IPS DF 6.9 (cell line): ENCODE results near the gene MATN1.

ENCODE experiments used
- DNase-seq: peaks from one replicate; pipeline ENCODE4 v3.0.0-alpha.2; 2013; ENCODE audit warnings: low read depth, low spot score
- H3K27ac ChIP-seq: one replicate; pipeline ENCODE4 v1.5.1; 2013; ENCODE audit warnings: low read length, control low read depth
- H3K27me3 ChIP-seq: 2 replicates; pipeline ENCODE4 v1.6.1; 2013; ENCODE audit warnings: mild to moderate bottlenecking, low read length; ENCODE audit not compliant: control insufficient read depth, insufficient read depth
- H3K36me3 ChIP-seq: 2 replicates; pipeline ENCODE4 v1.6.1; 2013; ENCODE audit warnings: low read length; ENCODE audit not compliant: control insufficient read depth, insufficient read depth
- H3K4me1 ChIP-seq: 2 replicates; pipeline ENCODE4 v1.6.1; 2013; ENCODE audit warnings: low read length; ENCODE audit not compliant: control insufficient read depth, insufficient read depth
- H3K4me3 ChIP-seq: 2 replicates; pipeline ENCODE4 v1.5.1; 2013; ENCODE audit warnings: mild to moderate bottlenecking, low read length
- H3K9me3 ChIP-seq: 2 replicates; pipeline ENCODE4 v1.6.1; 2013; ENCODE audit warnings: low read length, inconsistent platforms; ENCODE audit not compliant: control insufficient read depth, insufficient read depth
- WGBS: extraction: QIAGEN DNeasy Blood & Tissue Kit; methylation state at CpG from one replicate; pipeline ENCODE4 v1.1.7; 2013; ENCODE audit warnings: mixed read lengths, missing lambda C conversion rate; ENCODE audit not compliant: insufficient read length, insufficient coverage; 5-methylcytosine and 5-hydroxymethylcytosine counted together

MATN1 gene

DNA sequence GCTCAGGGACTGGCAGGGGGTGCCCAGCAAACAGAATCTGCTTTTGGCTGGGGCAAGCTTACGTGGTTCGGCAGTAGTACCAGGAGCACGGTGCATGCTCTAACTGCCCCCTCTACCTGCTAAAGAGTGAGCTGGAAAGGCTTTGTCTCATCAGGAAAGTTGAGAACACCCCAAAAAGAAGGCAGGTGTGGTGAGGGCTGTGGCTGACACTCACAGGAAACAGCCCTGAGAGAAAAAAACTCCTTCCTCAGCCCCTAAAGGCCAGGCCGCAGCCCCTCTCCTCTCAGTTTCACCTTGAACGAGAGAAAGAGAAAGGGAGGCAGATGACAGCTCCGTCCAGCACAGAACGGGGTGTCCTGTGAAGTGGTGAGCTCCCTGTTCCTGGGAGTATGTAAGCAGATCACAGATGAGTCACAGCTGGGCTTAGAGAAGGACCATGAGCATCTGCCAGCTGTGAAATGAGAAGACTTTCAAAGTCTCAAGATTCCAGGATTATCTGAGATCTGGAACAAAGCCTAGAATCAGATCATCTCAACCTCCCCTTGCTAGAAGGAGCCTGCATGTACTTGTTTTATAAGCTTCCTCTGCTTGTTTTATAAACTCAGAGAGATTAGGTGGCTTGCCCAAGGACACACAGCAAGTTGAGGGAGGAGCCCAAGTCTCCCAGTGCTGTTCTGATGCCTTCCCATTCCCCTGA lies 20.8 kb upstream of the MATN1 start:
- WGBS = no CpG with 5 or more reads among the region's 7 CpGs
- H3K4me3 ChIP-seq = no peak overlapping the region

GRCh38 chr1:30743584-30744059 lies 20.2 kb upstream of the MATN1 start:
- Histone ChIP-seq H3K4me3 (no peak overlapping the region), H3K36me3 (no peaks in the 10 kb centered on the region), H3K27ac (no peak overlapping the region), H3K9me3 (no peaks in the 10 kb centered on the region), H3K4me1 (no peaks in the 10 kb centered on the region), H3K27me3 (no peaks in the 10 kb centered on the region)
- DNase-seq = no peak
- no CpG with 5 or more reads among the region's 4 CpGs for WGBS

More for the DNA sequence above, 20.8 kb upstream of the MATN1 start:
- H3K4me1 ChIP-seq = no peaks in the 10 kb centered on the region
- H3K9me3 ChIP-seq = no peaks in the 10 kb centered on the region
- no peak overlapping the region for H3K27ac ChIP-seq
- no peaks in the 10 kb centered on the region for H3K27me3 ChIP-seq
- DNase-seq = no peak
- H3K36me3 ChIP-seq = no peaks in the 10 kb centered on the region

DNA sequence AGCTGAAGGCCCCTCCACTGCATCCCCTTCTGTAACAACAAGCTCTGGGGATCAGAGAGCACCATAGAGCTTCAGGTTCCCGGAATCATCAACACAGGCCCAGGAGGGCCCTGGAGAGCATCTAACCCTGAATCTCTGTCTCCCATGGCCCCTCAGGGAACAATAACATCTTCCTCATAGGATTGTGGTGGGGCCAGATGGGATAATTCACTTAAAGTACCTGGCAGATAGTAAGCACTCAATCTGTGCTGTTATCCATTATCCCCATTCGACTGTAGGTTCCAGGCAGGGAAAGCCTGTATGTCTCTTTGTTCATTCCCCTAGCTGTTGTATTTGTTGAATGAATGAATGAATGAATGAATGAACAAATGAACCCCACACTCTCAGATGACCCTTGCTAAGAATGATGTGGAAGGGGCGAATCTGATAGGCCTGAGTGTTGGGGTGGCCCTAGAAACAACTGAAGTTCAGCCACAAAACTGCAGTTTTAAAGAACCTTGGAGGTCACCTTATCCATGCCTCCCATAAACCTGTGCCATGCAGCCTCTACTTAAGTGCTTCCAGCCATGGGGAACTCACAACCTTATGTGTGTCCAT lies 19.7 kb upstream of the MATN1 start:
- Histone ChIP-seq H3K27me3 (no peaks in the 10 kb centered on the region), H3K9me3 (no peaks in the 10 kb centered on the region), H3K4me3 (no peak overlapping the region), H3K36me3 (no peaks in the 10 kb centered on the region), H3K4me1 (no peaks in the 10 kb centered on the region), H3K27ac (no peak overlapping the region)
- WGBS = no CpG with 5 or more reads among the region's 3 CpGs
- DNase-seq = no peak

DNA sequence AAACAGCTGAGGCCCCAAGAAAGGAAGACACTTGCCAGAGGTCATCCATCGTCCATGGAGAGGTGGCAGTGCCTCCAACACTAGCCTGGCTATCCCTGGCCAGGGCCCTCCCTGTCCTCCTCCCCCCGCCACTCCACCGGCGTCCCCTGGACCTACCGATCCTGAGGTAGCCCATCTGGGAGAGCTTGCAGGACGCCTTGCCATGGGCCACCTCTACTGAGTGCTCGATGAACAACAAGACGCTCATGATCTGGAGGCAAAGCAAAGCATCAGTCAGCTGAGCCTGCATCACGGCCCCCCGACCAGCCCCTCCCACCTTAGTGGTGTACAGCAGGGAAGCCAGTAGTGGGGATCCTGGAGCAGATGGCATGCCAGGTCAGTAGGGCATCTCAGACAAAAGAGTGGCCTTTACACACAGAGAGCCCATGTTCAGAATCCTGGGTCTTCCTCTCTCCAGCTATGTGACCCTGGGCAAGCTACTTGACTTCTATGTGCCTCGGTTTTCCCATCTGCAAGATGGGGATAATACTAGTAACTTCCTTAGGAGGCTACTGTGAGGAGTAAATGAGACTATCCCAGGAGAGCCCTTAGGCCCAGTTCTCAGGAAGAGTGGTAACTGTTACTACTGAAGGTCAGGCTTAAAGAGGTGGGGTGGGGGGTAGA lies 19.0 kb upstream of the MATN1 start:
- Histone ChIP-seq H3K36me3 (no peaks in the 10 kb centered on the region), H3K27ac (no peak overlapping the region), H3K9me3 (no peaks in the 10 kb centered on the region), H3K4me1 (no peaks in the 10 kb centered on the region), H3K4me3 (no peak overlapping the region), H3K27me3 (no peaks in the 10 kb centered on the region)
- DNase-seq = no peak
- no CpG with 5 or more reads among the region's 11 CpGs for WGBS

- DNase-seq = no peak
- Histone ChIP-seq H3K9me3 (no peaks in the 10 kb centered on the region), H3K4me3 (no peak overlapping the region), H3K27me3 (no peaks in the 10 kb centered on the region), H3K4me1 (no peaks in the 10 kb centered on the region), H3K27ac (no peak overlapping the region), H3K36me3 (no peaks in the 10 kb centered on the region)
- WGBS = no CpG with 5 or more reads among the region's 12 CpGs
Measured at GRCh38 chr1:30741239-30741894, 18.0 kb upstream of the MATN1 start.

GRCh38 chr1:30740251-30741238 lies 17.2 kb upstream of the MATN1 start:
- Histone ChIP-seq H3K27me3 (no peaks in the 10 kb centered on the region), H3K36me3 (no peaks in the 10 kb centered on the region), H3K4me1 (no peaks in the 10 kb centered on the region), H3K9me3 (no peaks in the 10 kb centered on the region), H3K27ac (no peak overlapping the region), H3K4me3 (no peak overlapping the region)
- DNase-seq = no peak
- no CpG with 5 or more reads among the region's 15 CpGs for WGBS

- no peaks in the 10 kb centered on the region for H3K4me1 ChIP-seq
- no peak overlapping the region for H3K27ac ChIP-seq
- no peaks in the 10 kb centered on the region for H3K27me3 ChIP-seq
- no peaks in the 10 kb centered on the region for H3K9me3 ChIP-seq
- no CpG with 5 or more reads among the region's 8 CpGs for WGBS
- H3K36me3 ChIP-seq = no peaks in the 10 kb centered on the region
- DNase-seq = no peak
- H3K4me3 ChIP-seq = no peak overlapping the region
Measured at GRCh38 chr1:30739601-30740000, 16.2 kb upstream of the MATN1 start.

GRCh38 chr1:30738715-30739559 lies 15.6 kb upstream of the MATN1 start:
- no peak overlapping the region for H3K27ac ChIP-seq
- WGBS = no CpG with 5 or more reads among the region's 10 CpGs

DNA sequence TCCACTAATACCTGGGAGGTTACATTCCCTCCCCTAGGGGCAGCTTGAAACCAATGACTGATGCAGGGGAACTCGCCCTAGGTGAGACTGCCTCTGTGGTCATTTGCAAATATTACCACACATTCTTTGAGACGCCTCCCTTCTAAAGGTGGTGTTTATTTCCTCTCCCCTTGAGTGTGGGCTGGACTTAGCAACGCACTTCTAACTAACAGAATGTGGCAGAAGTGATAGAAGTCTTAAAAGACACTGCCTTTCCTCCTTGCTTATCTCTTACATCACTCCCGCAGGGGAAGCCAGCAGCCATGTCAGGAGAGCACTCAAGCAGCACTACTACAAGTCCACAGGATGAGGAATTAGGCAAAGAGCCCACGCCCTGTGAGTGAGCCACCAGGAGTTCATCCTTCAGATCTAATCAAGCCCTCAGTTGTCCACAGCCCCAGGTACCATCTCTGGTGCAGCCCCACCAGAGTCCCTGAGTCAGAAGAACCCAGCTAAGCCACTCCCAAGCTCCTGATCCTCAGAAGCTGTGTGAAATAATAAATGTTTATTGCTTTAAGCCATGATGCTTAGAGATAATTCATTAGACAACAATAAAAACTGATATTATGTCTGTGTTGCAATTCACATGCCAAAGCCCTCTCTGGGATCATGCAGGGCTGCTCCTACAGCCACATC lies 14.8 kb upstream of the MATN1 start:
- DNase-seq = no peak
- no peak overlapping the region for H3K27ac ChIP-seq
- no peak overlapping the region for H3K4me3 ChIP-seq
- H3K9me3 ChIP-seq = no peaks in the 10 kb centered on the region
- WGBS = no CpG with 5 or more reads among the region's 5 CpGs
- no peaks in the 10 kb centered on the region for H3K36me3 ChIP-seq
- no peaks in the 10 kb centered on the region for H3K4me1 ChIP-seq
- no peaks in the 10 kb centered on the region for H3K27me3 ChIP-seq

More at GRCh38 chr1:30738715-30739559, 15.6 kb upstream of the MATN1 start:
- Histone ChIP-seq H3K9me3 (no peaks in the 10 kb centered on the region), H3K36me3 (no peaks in the 10 kb centered on the region), H3K4me3 (no peak overlapping the region), H3K4me1 (no peaks in the 10 kb centered on the region), H3K27me3 (no peaks in the 10 kb centered on the region)
- no peak for DNase-seq
